GM23248 (cell line): Measurements from ENCODE around the gene SNX24. TPM values are rescaled to one million over a fixed set of nuclear protein-coding genes. Genes with fewer than 3 reads are reported as not detected.
A peak's percentile ranks its signal among the peaks of the same experiment; 100 is the strongest.

Source experiments
- DNase-seq: peaks from one replicate; pipeline ENCODE4 v3.0.0-alpha.2; 2015
- H2AFZ ChIP-seq: fragments of 200-600 bp; sonication (generic); 2 replicates; pipeline ENCODE4 v1.6.1; 2016; ENCODE audit warnings: antibody characterized with exemption
- H3F3A ChIP-seq: fragments of 200-600 bp; sonication (generic); 2 replicates; pipeline ENCODE4 v1.6.1; 2016; ENCODE audit warnings: mild to moderate bottlenecking, antibody characterized with exemption, mixed run types; ENCODE audit not compliant: insufficient read depth
- H3K27ac ChIP-seq: fragments of 200-600 bp; sonication (generic); 2 replicates; pipeline ENCODE4 v1.5.1; 2016; ENCODE audit warnings: mild to moderate bottlenecking
- H3K27me3 ChIP-seq: fragments of 200-600 bp; sonication (generic); replicated peaks from 2 replicates; pipeline ENCODE4 v1.6.1; 2016; ENCODE audit warnings: mild to moderate bottlenecking; ENCODE audit not compliant: insufficient read depth
- H3K36me3 ChIP-seq: fragments of 200-600 bp; sonication (generic); 2 replicates; pipeline ENCODE4 v1.6.1; 2016; ENCODE audit warnings: low read depth, mild to moderate bottlenecking
- H3K4me1 ChIP-seq: fragments of 200-600 bp; sonication (generic); 2 replicates; pipeline ENCODE4 v1.6.1; 2016; ENCODE audit warnings: mild to moderate bottlenecking; ENCODE audit not compliant: insufficient read depth
- H3K4me2 ChIP-seq: fragments of 200-600 bp; sonication (generic); one replicate; pipeline ENCODE4 v1.6.1; 2016; ENCODE audit warnings: mild to moderate bottlenecking; ENCODE audit not compliant: unreplicated experiment
- H3K4me3 ChIP-seq: fragments of 200-600 bp; sonication (generic); 2 replicates; pipeline ENCODE4 v1.5.1; 2016; ENCODE audit warnings: mild to moderate bottlenecking
- H3K79me2 ChIP-seq: fragments of 200-600 bp; sonication (generic); 2 replicates; pipeline ENCODE4 v1.6.1; 2016; ENCODE audit warnings: mild to moderate bottlenecking; ENCODE audit not compliant: insufficient read depth
- H3K9ac ChIP-seq: fragments of 200-600 bp; sonication (generic); 2 replicates; pipeline ENCODE4 v1.6.1; 2016; ENCODE audit warnings: mild to moderate bottlenecking
- H3K9me2 ChIP-seq: fragments of 200-600 bp; sonication (generic); 2 replicates; pipeline ENCODE4 v1.6.1; 2016; ENCODE audit warnings: mixed run types, mild to moderate bottlenecking, moderate library complexity; ENCODE audit not compliant: insufficient read depth
- H3K9me3 ChIP-seq: fragments of 200-600 bp; sonication (generic); one replicate; pipeline ENCODE4 v1.6.1; 2017; ENCODE audit warnings: low read depth
- H4K20me1 ChIP-seq: fragments of 200-600 bp; sonication (generic); 2 replicates; pipeline ENCODE4 v1.6.0; 2016; ENCODE audit not compliant: insufficient read depth
- EZH2 ChIP-seq: fragments of 200-600 bp; sonication (generic); IDR thresholded peaks from 2 replicates; pipeline ENCODE4 v1.6.1; 2018; ENCODE audit warnings: antibody characterized with exemption, mild to moderate bottlenecking; ENCODE audit not compliant: insufficient read depth, poor library complexity, severe bottlenecking
- EZH2phosphoT487 ChIP-seq: fragments of 200-600 bp; sonication (generic); IDR thresholded peaks from 2 replicates; pipeline ENCODE4 v1.6.1; 2018; ENCODE audit warnings: antibody characterized with exemption, moderate library complexity, mild to moderate bottlenecking, low read depth; ENCODE audit not compliant: insufficient read depth
- WGBS, 2 experiments: methylation state at CpG; one replicate each; pipeline ENCODE4 v1.1.6; 2015 to 2017; ENCODE audit warnings: low lambda C conversion rate in 2 of 2, low coverage in 1 of 2; ENCODE audit errors: missing lambda C conversion rate in 2 of 2; 5-methylcytosine and 5-hydroxymethylcytosine counted together
- in situ Hi-C: fragments of 300-500 bp; cut with MboI; formaldehyde crosslinking; loops from 2 replicates; pipeline ENCODE4 v1.15.0; 2020
- polyA plus RNA-seq: library from polyadenylated mRNA; unstranded; fragments of >200 nt; fragmentation: Nextera tagmentation; extraction: Ambion mirVana; gene quantifications from 2 replicates; pipeline ENCODE4 v1.2.1, GENCODE V29; 2016
- total RNA-seq: library from RNA; depleted of rRNA; stranded (reverse); fragments of >200 nt; shearing (Covaris generic); gene quantifications from 2 replicates; pipeline ENCODE4 v1.2.3, GENCODE V29; 2014

The SNX24 gene
- total and polyA plus RNA-seq, 2 experiments from 2014 or later: 20.8 to 29.4 TPM

GRCh38 chr5:122863721-122864120 is 18.3 kb downstream of the SNX24 start:
- Histone ChIP-seq H3K27ac (no peak overlapping the region), H2AFZ (no peak overlapping the region), H3K4me1 (peaks cover 6% of the 10 kb centered on the region; the same call in 1 of the 2 replicates), H3K27me3 (no peaks in the 10 kb centered on the region), H3K79me2 (peaks cover 81% of the 10 kb centered on the region), H3K36me3 (0 out of 2 replicates have a peak, but pooled peaks cover 4% of the 10 kb centered on the region), H3K4me2 (no peak overlapping the region), H3K9me2 (no peaks in the 10 kb centered on the region; the same call in 1 of the 2 replicates), H3K4me3 (no peak overlapping the region), H3F3A (no peaks in the 10 kb centered on the region), H3K9ac (no peak overlapping the region), H3K9me3 (no peaks in the 10 kb centered on the region), H4K20me1 (peaks cover 3% of the 10 kb centered on the region; the same call in 1 of the 2 replicates)
- WGBS, 2 experiments: 98% methylated on average over 4 of the region's 4 CpGs
- in situ Hi-C loops: no loop called here
- no peak for DNase-seq
- TF ChIP-seq EZH2: no peak
- TF ChIP-seq EZH2phosphoT487: no peak

GRCh38 chr5:122864400-122864799 is 19.0 kb downstream of the SNX24 start:
- H3K4me3 ChIP-seq: no peak overlapping the region
- no peaks in the 10 kb centered on the region for H3K27me3 ChIP-seq
- 68 to 69% methylated on average over 6 of the region's 6 CpGs for WGBS, 2 experiments
- TF ChIP-seq EZH2phosphoT487 (no peak), EZH2 (no peak)
- H3K4me2 ChIP-seq: no peak overlapping the region
- no peak overlapping the region for H2AFZ ChIP-seq
- no peak overlapping the region for H3K9ac ChIP-seq
- DNase-seq: no peak
- H3K4me1 ChIP-seq: peaks cover 6% of the 10 kb centered on the region; the same call in 1 of the 2 replicates
- H4K20me1 ChIP-seq: no peaks in the 10 kb centered on the region
- H3K27ac ChIP-seq: no peak overlapping the region
- in situ Hi-C loops: no loop called here
- no peaks in the 10 kb centered on the region; the same call in 1 of the 2 replicates for H3K9me2 ChIP-seq
- peaks cover 80% of the 10 kb centered on the region for H3K79me2 ChIP-seq
- H3K36me3 ChIP-seq: 0 out of 2 replicates have a peak, but pooled peaks cover 7% of the 10 kb centered on the region
- H3F3A ChIP-seq: peaks cover 5% of the 10 kb centered on the region; the same call in 1 of the 2 replicates
- no peaks in the 10 kb centered on the region for H3K9me3 ChIP-seq

- H2AFZ ChIP-seq: no peak overlapping the region
- H3K4me3 ChIP-seq: no peak overlapping the region
- 45 to 73% methylated on average over 1 of the region's 1 CpG for WGBS, 2 experiments
- no peaks in the 10 kb centered on the region for H3K27me3 ChIP-seq
- H3K4me1 ChIP-seq: peaks cover 10% of the 10 kb centered on the region
- no peaks in the 10 kb centered on the region for H4K20me1 ChIP-seq
- peaks cover 10% of the 10 kb centered on the region for H3F3A ChIP-seq
- no peaks in the 10 kb centered on the region for H3K9me3 ChIP-seq
- no peaks in the 10 kb centered on the region; the same call in 1 of the 2 replicates for H3K9me2 ChIP-seq
- H3K4me2 ChIP-seq: no peak overlapping the region
- no peak overlapping the region for H3K27ac ChIP-seq
- no peak for TF ChIP-seq EZH2
- TF ChIP-seq EZH2phosphoT487: no peak
- 0 out of 2 replicates have a peak, but pooled peaks cover 7% of the 10 kb centered on the region for H3K36me3 ChIP-seq
- in situ Hi-C loops: no loop called here
- no peak for DNase-seq
- no peak overlapping the region for H3K9ac ChIP-seq
- peaks cover 76% of the 10 kb centered on the region for H3K79me2 ChIP-seq
Measured at GRCh38 chr5:122864842-122865241, 19.4 kb downstream of the SNX24 start.

- H3F3A ChIP-seq: peaks cover 30% of the 10 kb centered on the region
- peaks cover 25% of the 10 kb centered on the region for H3K4me1 ChIP-seq
- H3K27me3 ChIP-seq: no peaks in the 10 kb centered on the region
- H4K20me1 ChIP-seq: no peaks in the 10 kb centered on the region
- H3K27ac ChIP-seq: peak overlapping the region; percentile 63
- peak overlapping the region; percentile 51 for H3K9ac ChIP-seq
- H3K4me2 ChIP-seq: peak overlapping the region; percentile 61
- 0 out of 2 replicates have a peak, but pooled peaks cover 7% of the 10 kb centered on the region for H3K36me3 ChIP-seq
- in situ Hi-C loops: no loop called here
- peaks cover 69% of the 10 kb centered on the region for H3K79me2 ChIP-seq
- peak; percentile 85 for DNase-seq
- H3K4me3 ChIP-seq: peak overlapping the region; percentile 27
- no peak for TF ChIP-seq EZH2
- TF ChIP-seq EZH2phosphoT487: no peak
- peak overlapping the region; percentile 29; the same call in 1 of the 2 replicates for H2AFZ ChIP-seq
- no peaks in the 10 kb centered on the region for H3K9me3 ChIP-seq
- 9% methylated on average over 7 of the region's 7 CpGs for WGBS, 2 experiments
- H3K9me2 ChIP-seq: no peaks in the 10 kb centered on the region; the same call in 1 of the 2 replicates
Measured at GRCh38 chr5:122870219-122870856, 24.9 kb downstream of the SNX24 start.
